PFSK-1 (cell line): ENCODE data around the gene KLK14.

ENCODE experiments used
- FOXP2 ChIP-seq: optimal IDR thresholded peaks from 2 replicates; pipeline ENCODE3; 2011; ENCODE audit warnings: borderline replicate concordance, control low read depth, inconsistent platforms; ENCODE audit not compliant: insufficient read depth; ENCODE audit errors: extremely low read length, extremely low read depth
- POLR2AphosphoS5 ChIP-seq: IDR thresholded peaks from 2 replicates; pipeline ENCODE4 v1.6.1; 2012; ENCODE audit warnings: low read depth, mild to moderate bottlenecking, control low read depth, low read length, moderate library complexity
- SIN3A ChIP-seq: IDR thresholded peaks from 2 replicates; pipeline ENCODE4 v1.6.1; 2012; ENCODE audit warnings: mild to moderate bottlenecking, low read length, moderate library complexity, borderline replicate concordance; ENCODE audit not compliant: insufficient read depth
- TAF1 ChIP-seq: IDR thresholded peaks from 2 replicates; pipeline ENCODE4 v1.6.1; 2012; ENCODE audit warnings: low read length, control low read depth, borderline replicate concordance; ENCODE audit not compliant: insufficient read depth
- TF ChIP-seq, protein P1 (sequence below), 2 experiments: IDR thresholded peaks; 2 replicates each; pipeline versions ENCODE4 v1.6.1 to v1.8.0; 2011 to 2012; ENCODE audit warnings: low read depth in 2 of 2, low read length in 2 of 2, control low read depth in 1 of 2, inconsistent platforms in 1 of 2, mild to moderate bottlenecking in 1 of 2, moderate library complexity in 1 of 2; ENCODE audit not compliant: insufficient read depth in 1 of 2

Gene KLK14

DNA sequence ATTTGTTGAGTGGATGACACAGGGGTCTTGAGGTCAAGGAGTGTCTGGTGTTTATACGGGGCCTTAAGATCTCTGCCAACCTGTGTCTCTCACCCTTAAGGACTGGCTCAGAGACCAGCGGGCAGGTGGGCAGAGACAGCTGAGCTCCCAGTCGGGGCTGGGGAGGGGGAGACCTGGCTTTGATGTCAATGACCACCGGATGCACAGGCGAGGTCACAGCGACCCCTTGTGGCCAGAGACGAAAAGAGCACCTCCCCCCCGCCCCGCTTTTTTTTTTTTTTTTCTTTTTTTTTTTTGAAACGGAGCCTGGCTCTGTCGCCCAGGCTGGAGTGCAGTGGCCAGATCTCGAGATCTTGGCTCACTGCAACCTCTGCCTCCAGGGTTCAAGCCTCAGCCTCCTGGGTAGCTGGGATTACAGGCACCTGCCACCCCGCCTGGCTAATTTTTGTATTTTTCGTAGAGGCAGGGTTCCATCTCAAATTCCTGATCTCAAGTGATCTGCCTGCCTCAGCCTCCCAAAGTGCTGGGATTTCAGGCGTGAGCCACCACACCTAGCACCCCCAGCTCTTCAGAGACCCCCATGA is 12.1 kb upstream of the KLK14 start:
- no peak for TF ChIP-seq TAF1

DNA sequence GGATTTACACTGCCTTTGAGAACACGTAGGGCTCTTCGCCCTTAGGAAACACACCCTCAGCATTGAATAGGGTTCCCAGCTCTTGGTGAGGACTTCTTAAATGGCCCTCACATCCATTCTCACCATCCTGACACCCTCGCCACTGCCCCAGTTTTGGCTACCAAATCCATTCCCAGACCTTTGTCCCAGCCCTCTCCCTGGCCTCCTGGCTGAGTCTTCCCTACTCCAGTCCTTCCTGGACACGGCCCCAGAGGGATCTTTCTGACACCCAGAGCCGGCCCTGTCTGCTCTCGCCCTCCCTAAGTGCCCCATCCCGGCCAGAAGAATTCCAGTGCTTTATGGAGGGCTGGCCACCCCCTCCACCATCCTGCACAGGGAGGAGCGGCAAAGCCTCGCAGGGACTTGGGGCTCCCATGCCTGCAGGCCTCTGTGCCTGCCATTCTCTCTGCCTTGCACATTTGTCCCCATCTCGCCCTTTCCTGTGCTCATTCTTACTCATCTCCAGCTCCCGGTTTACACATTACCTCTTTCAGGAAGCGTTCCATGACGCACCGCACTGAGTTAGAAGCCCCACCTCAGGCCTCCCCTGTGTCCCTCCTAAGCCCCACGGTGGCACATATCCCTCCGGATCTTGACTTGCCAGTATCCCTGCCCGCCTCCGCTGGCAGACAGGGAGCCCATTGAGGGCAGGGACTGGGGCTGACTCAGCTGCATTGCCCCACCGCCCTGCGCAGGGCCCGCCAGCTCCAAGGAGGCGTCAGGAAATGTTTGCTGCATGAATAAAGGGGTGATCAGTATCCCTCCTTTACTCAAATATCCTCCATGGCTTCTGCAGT is 11.0 kb upstream of the KLK14 start:
- TF ChIP-seq FOXP2 = no peak
- no peak for TF ChIP-seq POLR2AphosphoS5
- TF ChIP-seq SIN3A = no peak
- TF ChIP-seq, protein P1, sequence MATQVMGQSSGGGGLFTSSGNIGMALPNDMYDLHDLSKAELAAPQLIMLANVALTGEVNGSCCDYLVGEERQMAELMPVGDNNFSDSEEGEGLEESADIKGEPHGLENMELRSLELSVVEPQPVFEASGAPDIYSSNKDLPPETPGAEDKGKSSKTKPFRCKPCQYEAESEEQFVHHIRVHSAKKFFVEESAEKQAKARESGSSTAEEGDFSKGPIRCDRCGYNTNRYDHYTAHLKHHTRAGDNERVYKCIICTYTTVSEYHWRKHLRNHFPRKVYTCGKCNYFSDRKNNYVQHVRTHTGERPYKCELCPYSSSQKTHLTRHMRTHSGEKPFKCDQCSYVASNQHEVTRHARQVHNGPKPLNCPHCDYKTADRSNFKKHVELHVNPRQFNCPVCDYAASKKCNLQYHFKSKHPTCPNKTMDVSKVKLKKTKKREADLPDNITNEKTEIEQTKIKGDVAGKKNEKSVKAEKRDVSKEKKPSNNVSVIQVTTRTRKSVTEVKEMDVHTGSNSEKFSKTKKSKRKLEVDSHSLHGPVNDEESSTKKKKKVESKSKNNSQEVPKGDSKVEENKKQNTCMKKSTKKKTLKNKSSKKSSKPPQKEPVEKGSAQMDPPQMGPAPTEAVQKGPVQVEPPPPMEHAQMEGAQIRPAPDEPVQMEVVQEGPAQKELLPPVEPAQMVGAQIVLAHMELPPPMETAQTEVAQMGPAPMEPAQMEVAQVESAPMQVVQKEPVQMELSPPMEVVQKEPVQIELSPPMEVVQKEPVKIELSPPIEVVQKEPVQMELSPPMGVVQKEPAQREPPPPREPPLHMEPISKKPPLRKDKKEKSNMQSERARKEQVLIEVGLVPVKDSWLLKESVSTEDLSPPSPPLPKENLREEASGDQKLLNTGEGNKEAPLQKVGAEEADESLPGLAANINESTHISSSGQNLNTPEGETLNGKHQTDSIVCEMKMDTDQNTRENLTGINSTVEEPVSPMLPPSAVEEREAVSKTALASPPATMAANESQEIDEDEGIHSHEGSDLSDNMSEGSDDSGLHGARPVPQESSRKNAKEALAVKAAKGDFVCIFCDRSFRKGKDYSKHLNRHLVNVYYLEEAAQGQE (IDR thresholded peaks at IDR 0.05; ENCODE audit: insufficient read depth in 1 of 2, low read depth in 2 of 2, low read length in 2 of 2) = no peak
- no peak for TF ChIP-seq TAF1

DNA sequence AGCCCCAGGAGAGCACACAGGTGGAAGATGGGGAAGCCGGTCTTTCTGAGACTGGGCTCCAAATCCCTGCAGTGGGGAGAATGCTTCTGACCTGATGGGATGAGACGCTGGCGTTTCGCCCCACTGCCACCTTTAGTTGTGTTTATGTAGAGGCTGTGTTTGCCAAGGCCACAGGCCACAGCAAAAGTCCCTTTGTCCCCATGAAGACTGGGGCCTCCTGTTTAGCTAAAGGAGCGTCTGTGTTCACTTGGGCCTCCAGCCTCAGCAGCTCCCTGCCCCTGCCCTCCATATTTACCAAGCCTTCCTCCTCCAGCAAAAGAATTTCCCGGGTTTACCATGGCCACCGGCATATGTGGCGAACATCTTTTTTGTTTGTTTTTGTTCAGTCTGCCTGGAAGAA is 10.4 kb upstream of the KLK14 start:
- TF ChIP-seq TAF1 (no peak), SIN3A (no peak), FOXP2 (no peak), POLR2AphosphoS5 (no peak)
- TF ChIP-seq, protein P1 (IDR thresholded peaks at IDR 0.05; ENCODE audit: insufficient read depth in 1 of 2, low read depth in 2 of 2, low read length in 2 of 2) = no peak

DNA sequence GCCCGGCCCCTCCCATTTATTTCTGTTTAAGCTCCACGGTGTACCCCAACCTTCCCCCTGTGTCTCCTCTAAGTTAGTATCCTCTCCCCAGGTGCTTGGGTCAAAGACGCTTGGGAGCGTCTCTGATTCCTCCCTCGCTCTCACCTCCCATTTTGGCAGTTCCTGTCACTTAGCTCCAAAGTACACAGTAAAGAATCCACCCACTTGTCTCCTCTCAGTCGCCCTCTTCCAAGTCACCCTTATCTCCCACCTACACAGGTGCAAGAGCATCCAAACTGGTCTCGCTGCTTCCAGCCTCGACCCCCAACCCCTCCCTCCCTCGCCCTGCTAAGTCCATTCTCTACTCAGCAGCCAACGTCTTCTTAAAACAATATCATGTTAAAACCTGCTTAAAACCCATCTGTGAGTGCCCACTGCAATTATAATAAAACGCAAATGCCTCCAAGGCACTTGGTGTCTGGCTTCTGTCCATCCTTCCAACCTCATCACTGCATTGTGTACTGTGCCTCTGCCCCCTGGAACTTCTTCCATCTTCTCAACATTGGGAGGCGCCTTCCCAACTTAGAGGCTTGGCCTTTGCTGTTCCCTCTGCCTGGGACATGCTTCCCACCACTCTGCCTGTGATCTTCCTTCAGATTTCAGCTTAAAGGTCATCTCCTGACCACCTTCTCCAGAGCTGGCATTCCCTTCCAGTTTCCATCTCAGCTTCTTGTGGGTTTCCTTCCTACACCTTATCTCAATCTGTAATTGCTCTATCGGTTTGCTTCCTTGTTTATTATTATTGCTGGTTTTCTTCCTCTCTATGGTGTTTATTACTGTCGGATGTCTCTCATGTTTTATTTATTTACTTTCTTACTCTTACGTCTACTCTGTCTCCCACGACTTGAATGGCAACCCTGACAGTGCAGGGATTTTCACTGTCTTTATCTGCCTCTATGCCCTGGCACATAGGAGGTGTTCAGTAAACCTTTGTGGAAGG is 9.5 kb upstream of the KLK14 start:
- TF ChIP-seq FOXP2 (no peak), TAF1 (no peak), SIN3A (no peak), POLR2AphosphoS5 (no peak)
- TF ChIP-seq, protein P1 (IDR thresholded peaks at IDR 0.05; ENCODE audit: insufficient read depth in 1 of 2, low read depth in 2 of 2, low read length in 2 of 2) = no peak

DNA sequence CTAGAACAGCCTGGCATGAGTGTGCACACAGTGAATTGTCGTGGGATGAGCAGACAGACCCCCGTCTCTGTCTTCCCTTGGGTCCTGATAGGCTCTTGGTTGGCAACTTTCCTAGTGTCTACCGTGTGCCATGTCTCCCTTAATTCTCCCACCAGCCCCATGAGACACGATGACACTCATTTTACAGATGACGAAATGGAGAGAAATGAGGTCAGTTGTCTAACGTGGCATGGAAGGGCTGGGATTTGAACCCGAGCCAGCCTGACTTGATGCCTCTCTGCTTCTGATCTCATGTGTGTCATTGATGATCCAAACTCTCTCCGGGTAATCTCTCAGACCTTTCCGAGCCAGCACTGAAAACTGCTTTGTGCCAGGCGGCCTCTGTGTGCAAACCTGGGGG is 8.4 kb upstream of the KLK14 start:
- TF ChIP-seq SIN3A (no peak), FOXP2 (no peak), POLR2AphosphoS5 (no peak), TAF1 (no peak)
- TF ChIP-seq, protein P1 (IDR thresholded peaks at IDR 0.05; ENCODE audit: insufficient read depth in 1 of 2, low read depth in 2 of 2, low read length in 2 of 2) = no peak
